CD14-positive monocyte (primary cell): ENCODE results near the gene LHB. TPM values are rescaled to one million over a fixed set of nuclear protein-coding genes. Genes with fewer than 3 reads are reported as not detected.
A peak's percentile ranks its signal among the peaks of the same experiment; 100 is the strongest.

Experiments used
- DNase-seq, 3 donors: peaks; one replicate each; pipeline ENCODE4 v3.0.0-alpha.2; 2011 to 2022
- H2AFZ ChIP-seq: 2 replicates; pipeline ENCODE4 v1.6.0; 2012; ENCODE audit warnings: mild to moderate bottlenecking, low read depth, low read length, inconsistent platforms; ENCODE audit not compliant: insufficient read depth, poor library complexity, severe bottlenecking
- H3K27ac ChIP-seq, 2 donors: 1 replicate in 1 of 2; 2 replicates in 1 of 2; pipeline ENCODE4 v1.5.1; 2012 to 2013; ENCODE audit warnings: low read length in 2 of 2, control low read depth in 1 of 2, inconsistent platforms in 1 of 2, low read depth in 1 of 2, mild to moderate bottlenecking in 1 of 2
- H3K27me3 ChIP-seq, 2 donors: one replicate each; pipeline versions ENCODE4 v1.6.0 to v1.6.1; 2011 to 2013; ENCODE audit warnings: low read length in 2 of 2; ENCODE audit not compliant: control insufficient read depth in 2 of 2, insufficient read depth in 2 of 2
- H3K36me3 ChIP-seq, 2 donors: replicated peaks in 1 of 2; 1 replicate in 1 of 2; 2 replicates in 1 of 2; pipeline versions ENCODE4 v1.5.1 to v1.6.1; 2012 to 2013; ENCODE audit warnings: low read length in 2 of 2, control low read depth in 1 of 2, inconsistent platforms in 1 of 2, mild to moderate bottlenecking in 1 of 2; ENCODE audit not compliant: insufficient read depth in 2 of 2, control insufficient read depth in 1 of 2
- H3K4me1 ChIP-seq, 2 donors: 1 replicate in 1 of 2; 2 replicates in 1 of 2; pipeline versions ENCODE4 v1.5.1 to v1.6.1; 2012 to 2013; ENCODE audit warnings: low read length in 2 of 2, control low read depth in 1 of 2, inconsistent platforms in 1 of 2, mild to moderate bottlenecking in 1 of 2, moderate library complexity in 1 of 2; ENCODE audit not compliant: insufficient read depth in 2 of 2, control insufficient read depth in 1 of 2
- H3K4me2 ChIP-seq: replicated peaks from 2 replicates; pipeline ENCODE3; 2012; ENCODE audit warnings: low read length, moderate library complexity, mild to moderate bottlenecking; ENCODE audit not compliant: poor library complexity, severe bottlenecking; ENCODE audit errors: extremely low read depth
- H3K4me3 ChIP-seq, 3 experiments: fragments of 200-600 bp in 1 of 3; sonication (generic) in 1 of 3; replicated peaks in 1 of 3; 1 replicate in 2 of 3; 2 replicates in 1 of 3; pipeline ENCODE4 v1.5.1; 2011 to 2013; ENCODE audit warnings: low read length in 3 of 3, mild to moderate bottlenecking in 3 of 3, control low read depth in 2 of 3, low read depth in 2 of 3, inconsistent platforms in 1 of 3, moderate library complexity in 1 of 3
- H3K79me2 ChIP-seq: 2 replicates; pipeline ENCODE4 v1.6.0; 2012; ENCODE audit warnings: mild to moderate bottlenecking, control low read depth, inconsistent platforms, low read length, moderate library complexity; ENCODE audit not compliant: insufficient read depth
- H3K9ac ChIP-seq: 2 replicates; pipeline ENCODE4 v1.6.0; 2017; ENCODE audit warnings: low read length, mild to moderate bottlenecking; ENCODE audit not compliant: insufficient read depth, poor library complexity, severe bottlenecking
- H3K9me3 ChIP-seq, 2 donors: replicated peaks in 1 of 2; 1 replicate in 1 of 2; 2 replicates in 1 of 2; pipeline versions ENCODE4 v1.5.1 to v1.6.1; 2012 to 2013; ENCODE audit warnings: low read length in 2 of 2, control low read depth in 1 of 2; ENCODE audit not compliant: control insufficient read depth in 1 of 2, insufficient read depth in 1 of 2
- H4K20me1 ChIP-seq: 2 replicates; pipeline ENCODE4 v1.6.0; 2012; ENCODE audit warnings: mild to moderate bottlenecking, low read length, control low read depth, moderate library complexity; ENCODE audit not compliant: insufficient read depth
- H3K27ac Mint-ChIP-seq, 7 donors: one replicate each; pipeline ENCODE4 v1.8.0; 2020; ENCODE audit warnings: mild to moderate bottlenecking in 7 of 7, mixed read lengths in 7 of 7, moderate library complexity in 6 of 7, inconsistent platforms in 2 of 7
- H3K27me3 Mint-ChIP-seq, 3 donors: one replicate each; pipeline ENCODE4 v1.8.0; 2021 to 2022; ENCODE audit warnings: low read depth in 3 of 3, mild to moderate bottlenecking in 3 of 3, mixed read lengths in 3 of 3, moderate library complexity in 3 of 3, inconsistent platforms in 1 of 3
- H3K36me3 Mint-ChIP-seq, 2 donors: one replicate each; pipeline ENCODE4 v1.8.0; 2020; ENCODE audit warnings: mixed read lengths in 2 of 2, inconsistent platforms in 1 of 2, mild to moderate bottlenecking in 1 of 2
- H3K4me1 Mint-ChIP-seq: one replicate; pipeline ENCODE4 v1.8.0; 2020; ENCODE audit warnings: mild to moderate bottlenecking, mixed read lengths
- H3K4me3 Mint-ChIP-seq, 2 donors: one replicate each; pipeline ENCODE4 v1.8.0; 2020; ENCODE audit warnings: mild to moderate bottlenecking in 2 of 2, mixed read lengths in 2 of 2, moderate library complexity in 1 of 2
- H3K9me3 Mint-ChIP-seq, 7 donors: one replicate each; pipeline ENCODE4 v1.8.0; 2020 to 2022; ENCODE audit warnings: mixed read lengths in 7 of 7, mild to moderate bottlenecking in 6 of 7, moderate library complexity in 6 of 7, inconsistent platforms in 2 of 7
- WGBS: methylation state at CpG from one replicate; pipeline ENCODE4 v1.1.5; 2013; ENCODE audit warnings: missing lambda C conversion rate; ENCODE audit not compliant: insufficient coverage; 5-methylcytosine and 5-hydroxymethylcytosine counted together
- intact Hi-C, 2 donors: fragments of 100-400 bp; cut with micrococcal nuclease; formaldehyde crosslinking; loops; one replicate each; pipeline versions ENCODE4 v1.15.0 to v1.15.1; 2023
- polyA plus RNA-seq, 3 donors: library from polyadenylated mRNA; depleted of rRNA in 1 of 3; unstranded in 2 of 3; stranded (reverse) in 1 of 3; fragments of 300-500 nt in 2 of 3; fragments of >200 nt in 1 of 3; fragmentation: Illumina TruSeq in 2 of 3; gene quantifications; 1 replicate in 2 of 3; 2 replicates in 1 of 3; pipeline ENCODE4 v1.2.3, GENCODE V29; 2012 to 2021
- TF ChIP-seq, protein P1 (sequence below): fragments of 200-600 bp; IDR thresholded peaks from one replicate; pipeline ENCODE4 v1.8.0; 2022; ENCODE audit warnings: antibody characterized with exemption, mild to moderate bottlenecking

The LHB gene
- polyA plus RNA-seq, 3 donors: 0.48 TPM; not detected in 2

DNA sequence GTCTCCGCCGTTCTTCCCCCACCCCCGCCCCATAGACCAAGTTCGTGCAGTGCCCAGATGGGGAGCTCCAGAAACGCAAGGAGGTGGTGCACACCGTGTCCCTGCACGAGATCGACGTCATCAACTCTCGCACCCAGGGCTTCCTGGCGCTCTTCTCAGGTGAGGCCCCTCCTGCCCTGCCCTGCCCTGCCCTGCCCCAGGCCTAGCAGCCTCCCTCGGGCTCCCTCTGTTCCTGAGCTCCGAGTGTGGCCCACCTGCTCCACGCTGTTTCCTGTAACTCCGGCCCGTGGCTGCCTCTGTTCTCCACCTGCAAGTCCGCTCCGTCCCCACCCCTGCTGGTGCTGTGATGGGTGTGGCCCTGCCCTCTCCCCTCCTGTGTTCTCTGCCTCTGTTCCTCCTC lies 6.4 kb downstream of the LHB start:
- intact Hi-C loops: no loop called here
- peaks cover 55 to 89% of the 10 kb centered on the region in 2 donors for H3K36me3 Mint-ChIP-seq
- no peak overlapping the region for H2AFZ ChIP-seq
- no peak overlapping the region for H3K9ac ChIP-seq
- DNase-seq: no peak
- no peaks in the 10 kb centered on the region for H3K9me3 ChIP-seq
- peaks cover 62 to 76% of the 10 kb centered on the region in 2 donors for H3K36me3 ChIP-seq
- H3K27me3 Mint-ChIP-seq: peaks cover 0 to 2% (median 0%) of the 10 kb centered on the region in 3 donors
- H3K4me1 Mint-ChIP-seq: no peaks in the 10 kb centered on the region
- 86% methylated on average over 17 of the region's 18 CpGs for WGBS
- H3K27me3 ChIP-seq: no peaks in the 10 kb centered on the region
- peak overlapping the region in 2 of 7 donors; percentile 12 to 50 for H3K27ac Mint-ChIP-seq
- H3K4me3 Mint-ChIP-seq: no peak overlapping the region
- no peaks in the 10 kb centered on the region for H3K9me3 Mint-ChIP-seq
- H3K4me2 ChIP-seq: no peak overlapping the region
- no peaks in the 10 kb centered on the region for H3K4me1 ChIP-seq
- TF ChIP-seq, protein P1, sequence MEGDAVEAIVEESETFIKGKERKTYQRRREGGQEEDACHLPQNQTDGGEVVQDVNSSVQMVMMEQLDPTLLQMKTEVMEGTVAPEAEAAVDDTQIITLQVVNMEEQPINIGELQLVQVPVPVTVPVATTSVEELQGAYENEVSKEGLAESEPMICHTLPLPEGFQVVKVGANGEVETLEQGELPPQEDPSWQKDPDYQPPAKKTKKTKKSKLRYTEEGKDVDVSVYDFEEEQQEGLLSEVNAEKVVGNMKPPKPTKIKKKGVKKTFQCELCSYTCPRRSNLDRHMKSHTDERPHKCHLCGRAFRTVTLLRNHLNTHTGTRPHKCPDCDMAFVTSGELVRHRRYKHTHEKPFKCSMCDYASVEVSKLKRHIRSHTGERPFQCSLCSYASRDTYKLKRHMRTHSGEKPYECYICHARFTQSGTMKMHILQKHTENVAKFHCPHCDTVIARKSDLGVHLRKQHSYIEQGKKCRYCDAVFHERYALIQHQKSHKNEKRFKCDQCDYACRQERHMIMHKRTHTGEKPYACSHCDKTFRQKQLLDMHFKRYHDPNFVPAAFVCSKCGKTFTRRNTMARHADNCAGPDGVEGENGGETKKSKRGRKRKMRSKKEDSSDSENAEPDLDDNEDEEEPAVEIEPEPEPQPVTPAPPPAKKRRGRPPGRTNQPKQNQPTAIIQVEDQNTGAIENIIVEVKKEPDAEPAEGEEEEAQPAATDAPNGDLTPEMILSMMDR: no peak
- no peaks in the 10 kb centered on the region for H3K79me2 ChIP-seq
- no peaks in the 10 kb centered on the region for H4K20me1 ChIP-seq
- H3K4me3 ChIP-seq: no peak overlapping the region
- H3K27ac ChIP-seq: no peak overlapping the region

DNA sequence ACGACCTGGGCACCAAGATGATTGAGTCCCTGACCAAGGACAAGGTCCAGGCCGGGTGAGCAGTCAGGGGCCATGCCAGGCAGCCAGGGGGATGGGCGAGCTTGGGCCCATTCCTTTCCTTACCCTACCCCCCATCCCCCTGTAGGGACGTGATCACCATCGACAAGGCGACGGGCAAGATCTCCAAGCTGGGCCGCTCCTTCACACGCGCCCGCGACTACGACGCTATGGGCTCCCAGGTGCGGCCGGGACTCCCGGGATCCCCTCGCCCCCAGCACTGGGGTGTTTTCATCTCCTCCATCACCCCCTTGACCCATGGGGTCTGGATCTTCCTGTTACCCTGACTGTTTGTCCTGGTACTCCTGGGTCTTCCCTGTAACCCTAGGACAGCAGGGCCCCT lies 7.1 kb downstream of the LHB start:
- intact Hi-C loops: no loop called here
- H3K4me3 Mint-ChIP-seq: no peak overlapping the region
- Histone ChIP-seq H3K4me3 (no peak overlapping the region), H3K9ac (no peak overlapping the region), H3K27me3 (no peaks in the 10 kb centered on the region), H3K36me3 (peaks cover 62 to 76% of the 10 kb centered on the region in 2 donors), H3K4me1 (no peaks in the 10 kb centered on the region), H3K4me2 (no peak overlapping the region), H3K9me3 (no peaks in the 10 kb centered on the region), H3K79me2 (no peaks in the 10 kb centered on the region), H4K20me1 (no peaks in the 10 kb centered on the region), H3K27ac (no peak overlapping the region), H2AFZ (no peak overlapping the region)
- H3K27me3 Mint-ChIP-seq: peaks cover 0 to 2% (median 0%) of the 10 kb centered on the region in 3 donors
- TF ChIP-seq, protein P1: no peak
- H3K36me3 Mint-ChIP-seq: peaks cover 54 to 89% of the 10 kb centered on the region in 2 donors
- no peaks in the 10 kb centered on the region for H3K9me3 Mint-ChIP-seq
- peak overlapping the region in 2 of 7 donors; percentile 25 to 45 for H3K27ac Mint-ChIP-seq
- no peak for DNase-seq
- no peaks in the 10 kb centered on the region for H3K4me1 Mint-ChIP-seq
- 93% methylated on average over 14 of the region's 18 CpGs for WGBS
